Measurements from ENCODE around the gene TARS3. TPM values are rescaled to one million over a fixed set of nuclear protein-coding genes. Genes with fewer than 3 reads are reported as not detected.

Gene TARS3
- polyA plus RNA-seq (2011; rRNA removed) = 6.7 and 6.8 TPM in 2 replicates
- polyA plus RNA-seq (2012; cell fraction: cytosol; rRNA removed) = 2.6 and 3.0 TPM in 2 replicates
- polyA plus RNA-seq (2012; cell fraction: nucleus; rRNA removed) = 2.3 and 2.5 TPM in 2 replicates
- polyA plus RNA-seq (2017; fragmentation: RNase III; extraction: RNeasy Plus Mini Kit Qiagen cat#74134 plus additional on column Dnase treatment) = 9.5 to 11.2 TPM (median 10.1 TPM) in 3 replicates
- polyA minus RNA-seq (2011; rRNA and poly(A)+ RNA removed) = 4.4 and 4.7 TPM in 2 replicates

GRCh38 chr15:101723874-101724674 is at the start of gene TARS3:
Gene TARS3 (minus strand): TSS chr15:101724473. CDS start chr15:101724387, 86 bp downstream.
- peak within 1 kb of the TSS; percentile 87 to 88 for H3K27ac ChIP-seq
- POLR2A ChIA-PET = interaction anchor here (0.6 to 1.4 kb wide), 6 partner anchors 12 to 744 kb away, joined by 3 to 6 read pairs (median 4); no protein-coding TSS in a partner anchor
- peak; percentile 98 to 99 for ATAC-seq
- TF ChIP-seq JUN (IDR thresholded peaks at IDR 0.05) (peak; percentile 46 to 89; a peak in 4 of 5 replicates), BCL3 (IDR thresholded peaks at IDR 0.05) (peak; percentile 78; the same call in 2 of the 3 replicates), MAX (IDR thresholded peaks at IDR 0.05) (peak; percentile 82), GATA3 (IDR thresholded peaks at IDR 0.05; ENCODE audit: borderline replicate concordance) (peak; percentile 36; the same call in 1 of the 2 replicates), E2F6 (IDR thresholded peaks at IDR 0.05; ENCODE audit: borderline replicate concordance, low read depth) (peak; percentile 86), RNF2 (IDR thresholded peaks at IDR 0.05; ENCODE audit: borderline replicate concordance, low read depth) (peak; percentile 73; the same call in 1 of the 2 replicates), ZC3H11A (IDR thresholded peaks at IDR 0.05) (no peak), PHF8 (IDR thresholded peaks at IDR 0.05; ENCODE audit: borderline replicate concordance, low read depth) (peak; percentile 94), MYC (IDR thresholded peaks at IDR 0.05; ENCODE audit: borderline replicate concordance, low read length) (0 out of 2 replicates have a peak, but pooled peaks have one; percentile 44), HDAC2 (IDR thresholded peaks at IDR 0.05) (peak; percentile 54; the same call in 1 of the 2 replicates), ELK1 (IDR thresholded peaks at IDR 0.05; ENCODE audit: low read depth, low read length) (no peak), REST (IDR thresholded peaks at IDR 0.05) (peak; percentile 62), CHD2 (IDR thresholded peaks at IDR 0.05; ENCODE audit: low read length, partially characterized antibody) (peak; percentile 61), SMC3 (IDR thresholded peaks at IDR 0.05) (peak; percentile 40), CTCF (IDR thresholded peaks at IDR 0.05) (no peak; the same call in 1 of the 3 replicates), POLR2A (IDR thresholded peaks at IDR 0.05; ENCODE audit: low read length) (peak; percentile 98), ZFP36 (IDR thresholded peaks at IDR 0.05; ENCODE audit: borderline replicate concordance, partially characterized antibody) (no peak), RAD21 (conservative IDR thresholded peaks at IDR 0.05 in 1 of 2, IDR thresholded peaks at IDR 0.05 in 1 of 2) (peak; percentile 1 to 40; a peak in 2 of 5 replicates)
- WGBS (ENCODE audit: missing lambda C conversion rate) = 1% methylated on average over 29 of the region's 93 CpGs
- peak; percentile 87 to 94 for DNase-seq (ENCODE audit: low read depth in 1 of 2, low spot score in 1 of 2)
- peak within 1 kb of the TSS; percentile 93 for H3K4me2 ChIP-seq
- peaks cover 6% of the 10 kb centered on the region for H3K4me1 ChIP-seq
- no peaks in the 10 kb centered on the region for H3K9me3 ChIP-seq
- CTCF ChIA-PET = interaction anchor here (0.7 to 1.7 kb wide), 11 partner anchors 8 to 84 kb away, joined by 3 to 7 read pairs (median 3); no protein-coding TSS in a partner anchor
- no peak for FAIRE-seq
- H3K4me3 ChIP-seq = peak within 1 kb of the TSS; percentile 88

Data from A549 (cell line).